NCI-H1417 (cell line): ENCODE measurements around the gene SOCS4.
"Not testable (repeated sequence)": the region's sequence is repeated elsewhere in the genome, so short reads cannot be mapped to it uniquely, and the experiment has no call there.

Experiments used
- DNase-seq, 3 experiments: peaks; one replicate each; lab custom pipeline; 2025; lab: John Stamatoyannopoulos, UW

Gene SOCS4

GRCh38 chr14:55026793-55027561 is at the start of gene SOCS4, which contains the start of gene WDHD1:
Gene SOCS4 (plus strand): TSS chr14:55027236. CDS start chr14:55043042, 15,806 bp downstream.
Gene WDHD1 (minus strand): TSS chr14:55027099. CDS start chr14:55026787, 312 bp downstream.
- peak; percentile 96 to 98 (median 98) for DNase-seq

- DNase-seq: no peak
Measured at GRCh38 chr14:54979039-54979438, 48.0 kb upstream of the SOCS4 start.

- DNase-seq: peak in 1 of 3 experiments; percentile 23
Measured at GRCh38 chr14:54981698-54982097, 45.3 kb upstream of the SOCS4 start.

GRCh38 chr14:54985156-54985555 is 41.9 kb upstream of the SOCS4 start:
- DNase-seq: no peak

- DNase-seq: no peak
Measured at GRCh38 chr14:55000381-55000780, 26.7 kb upstream of the SOCS4 start.

- no peak for DNase-seq
Measured at GRCh38 chr14:55005071-55005470, 22.0 kb upstream of the SOCS4 start.

GRCh38 chr14:55015006-55015405 is 12.0 kb upstream of the SOCS4 start:
- DNase-seq: no peak

- no peak for DNase-seq
Measured at GRCh38 chr14:55019968-55020554, 7.0 kb upstream of the SOCS4 start.

- not testable (repeated sequence) for DNase-seq
Measured at GRCh38 chr14:55024365-55024764, 2.7 kb upstream of the SOCS4 start.

GRCh38 chr14:55025948-55026347 is 1.1 kb upstream of the SOCS4 start:
- DNase-seq: peak in 1 of 3 experiments; percentile 65

- DNase-seq: peak in 1 of 3 experiments; percentile 59
Measured at GRCh38 chr14:55026441-55026792, 619 bp upstream of the SOCS4 start.

- peak; percentile 9 to 59 (median 17) for DNase-seq
Measured at GRCh38 chr14:55028066-55028465, 1.0 kb downstream of the SOCS4 start.

- no peak for DNase-seq
Measured at GRCh38 chr14:55028476-55028875, 1.4 kb downstream of the SOCS4 start.

GRCh38 chr14:55031190-55031589 is 4.2 kb downstream of the SOCS4 start:
- DNase-seq: no peak

- DNase-seq: not testable (repeated sequence)
Measured at GRCh38 chr14:55037995-55038394, 11.0 kb downstream of the SOCS4 start.

GRCh38 chr14:55038708-55039107 is 11.7 kb downstream of the SOCS4 start:
- DNase-seq: no peak

GRCh38 chr14:55043528-55043927 is 16.5 kb downstream of the SOCS4 start:
- DNase-seq: no peak

- no peak for DNase-seq
Measured at GRCh38 chr14:55045087-55045486, 18.1 kb downstream of the SOCS4 start.

GRCh38 chr14:55047301-55048053 is 20.4 kb downstream of the SOCS4 start:
- no peak for DNase-seq

- DNase-seq: no peak
Measured at GRCh38 chr14:55048900-55049436, 21.9 kb downstream of the SOCS4 start.

- DNase-seq: no peak
Measured at GRCh38 chr14:55051165-55051422, 24.1 kb downstream of the SOCS4 start.

GRCh38 chr14:55051423-55052268 is 24.6 kb downstream of the SOCS4 start, which contains the start of gene MAPK1IP1L:
Gene MAPK1IP1L (plus strand): TSS chr14:55051647. CDS start chr14:55061684, 10,037 bp downstream.
- DNase-seq: peak; percentile 97 to 98 (median 97)
